ENCODE measurements around the gene CD99.

The CD99 gene

DNA sequence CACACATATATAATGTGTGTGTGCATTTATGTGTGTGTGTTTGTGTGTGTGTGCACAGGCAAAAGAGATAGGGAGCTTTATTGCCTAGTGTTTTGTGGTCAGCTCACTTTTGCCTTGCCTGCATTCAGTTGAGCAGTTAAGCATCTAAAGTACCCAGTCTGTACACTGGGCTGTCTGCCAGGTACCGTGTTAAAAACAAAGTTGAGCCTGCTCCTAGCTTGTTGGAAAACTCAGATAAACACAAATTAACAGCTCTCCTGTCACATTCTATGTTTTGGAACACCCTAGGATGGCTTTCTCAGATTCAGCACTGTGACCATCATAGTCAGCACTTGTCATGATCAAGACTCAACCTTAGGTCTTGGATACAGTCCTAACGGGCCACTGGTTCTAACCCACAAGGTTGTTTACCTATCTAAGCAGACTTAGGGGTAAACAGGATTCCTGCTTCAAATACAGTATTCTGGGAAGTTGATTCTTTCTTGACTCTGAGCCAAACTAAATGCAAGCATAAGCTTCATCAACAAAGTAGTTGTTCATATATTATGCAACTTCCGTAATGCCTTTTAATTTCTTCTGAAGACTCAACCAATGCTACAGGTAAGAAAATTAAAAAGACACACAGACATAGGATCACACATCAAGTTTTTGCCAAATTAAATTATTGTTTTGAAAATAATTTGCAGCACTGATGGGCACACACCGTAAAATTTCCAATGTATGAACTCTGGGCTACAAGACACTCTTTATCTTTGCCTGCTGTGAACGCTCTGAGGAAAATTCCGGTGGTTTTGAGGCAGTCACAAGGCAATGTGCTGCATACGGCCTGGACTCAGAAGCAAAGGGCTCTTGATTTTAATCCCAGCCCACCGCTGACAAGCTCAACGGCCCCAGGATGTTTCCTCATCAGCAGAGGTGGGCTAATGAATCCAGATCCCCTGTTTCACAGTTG, 11.3 kb upstream of the CD99 start:
- Histone ChIP-seq H3K36me3 (ENCODE audit: insufficient read depth, low read length) (no peaks in the 10 kb centered on the region), H3K27me3 (ENCODE audit: insufficient read depth, low read length) (no peaks in the 10 kb centered on the region), H3K4me1 (ENCODE audit: insufficient read depth, low read length, severe bottlenecking) (no peaks in the 10 kb centered on the region), H3K9ac (ENCODE audit: low read length) (no peak overlapping the region), H3K4me3 (ENCODE audit: low read depth, low read length, poor library complexity, severe bottlenecking) (no peak overlapping the region), H2AFZ (ENCODE audit: low read length) (no peak overlapping the region), H3K79me2 (ENCODE audit: insufficient read depth, low read length) (no peaks in the 10 kb centered on the region), H4K20me1 (ENCODE audit: insufficient read depth, low read length) (no peaks in the 10 kb centered on the region), H3K9me2 (ENCODE audit: low read depth, low read length) (no peaks in the 10 kb centered on the region), H3F3A (ENCODE audit: insufficient read depth, low read length) (no peaks in the 10 kb centered on the region), H3K4me2 (ENCODE audit: low read length) (no peak overlapping the region), H3K9me3 (ENCODE audit: low read length) (no peaks in the 10 kb centered on the region), H3K27ac (ENCODE audit: low read depth, low read length, poor library complexity, severe bottlenecking) (no peak overlapping the region)
- no peak for TF ChIP-seq EZH2 (IDR thresholded peaks at IDR 0.05; ENCODE audit: borderline replicate concordance, low read length)
- TF ChIP-seq, protein P1, sequence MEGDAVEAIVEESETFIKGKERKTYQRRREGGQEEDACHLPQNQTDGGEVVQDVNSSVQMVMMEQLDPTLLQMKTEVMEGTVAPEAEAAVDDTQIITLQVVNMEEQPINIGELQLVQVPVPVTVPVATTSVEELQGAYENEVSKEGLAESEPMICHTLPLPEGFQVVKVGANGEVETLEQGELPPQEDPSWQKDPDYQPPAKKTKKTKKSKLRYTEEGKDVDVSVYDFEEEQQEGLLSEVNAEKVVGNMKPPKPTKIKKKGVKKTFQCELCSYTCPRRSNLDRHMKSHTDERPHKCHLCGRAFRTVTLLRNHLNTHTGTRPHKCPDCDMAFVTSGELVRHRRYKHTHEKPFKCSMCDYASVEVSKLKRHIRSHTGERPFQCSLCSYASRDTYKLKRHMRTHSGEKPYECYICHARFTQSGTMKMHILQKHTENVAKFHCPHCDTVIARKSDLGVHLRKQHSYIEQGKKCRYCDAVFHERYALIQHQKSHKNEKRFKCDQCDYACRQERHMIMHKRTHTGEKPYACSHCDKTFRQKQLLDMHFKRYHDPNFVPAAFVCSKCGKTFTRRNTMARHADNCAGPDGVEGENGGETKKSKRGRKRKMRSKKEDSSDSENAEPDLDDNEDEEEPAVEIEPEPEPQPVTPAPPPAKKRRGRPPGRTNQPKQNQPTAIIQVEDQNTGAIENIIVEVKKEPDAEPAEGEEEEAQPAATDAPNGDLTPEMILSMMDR (IDR thresholded peaks at IDR 0.05; ENCODE audit: low read length), result no peak

DNA sequence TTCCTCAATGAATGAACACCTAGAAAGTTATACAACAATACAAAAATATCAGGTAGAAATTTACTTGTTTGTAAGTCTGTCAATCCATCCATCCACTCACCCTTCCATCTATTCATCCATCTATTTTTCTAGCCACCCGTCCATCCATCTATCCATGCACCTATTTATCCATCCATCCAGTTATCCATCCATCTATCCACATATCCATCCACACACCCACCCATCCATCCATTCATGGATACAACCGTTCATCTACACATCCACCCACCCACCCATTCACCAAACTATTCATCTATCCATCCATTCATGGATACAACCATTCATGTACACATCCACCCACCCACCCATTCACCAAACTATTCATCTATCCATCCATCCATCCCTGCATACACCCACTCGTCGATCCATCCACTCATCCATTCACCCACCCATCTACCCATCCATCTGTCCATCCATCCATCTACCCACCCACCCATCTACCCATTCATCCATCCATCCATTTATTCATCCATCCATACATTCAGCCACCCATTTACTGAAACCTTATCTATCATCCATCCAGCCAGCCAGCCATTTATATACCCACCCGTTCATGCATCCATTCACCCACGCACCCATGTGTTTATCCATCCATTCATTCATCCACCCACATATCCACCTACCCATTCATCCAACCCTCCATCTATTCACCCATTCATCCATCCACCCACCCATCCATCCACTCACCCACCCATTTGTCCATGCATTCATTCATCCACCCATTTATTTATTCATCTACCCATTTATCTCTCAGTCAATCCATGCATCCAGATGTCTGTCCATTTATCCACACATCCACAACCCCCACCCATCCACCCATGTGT, 10.4 kb upstream of the CD99 start:
- H3K79me2 ChIP-seq (ENCODE audit: insufficient read depth, low read length), result no peaks in the 10 kb centered on the region
- H3K27ac ChIP-seq (ENCODE audit: low read depth, low read length, poor library complexity, severe bottlenecking), result no peak overlapping the region
- no peaks in the 10 kb centered on the region for H3K36me3 ChIP-seq (ENCODE audit: insufficient read depth, low read length)
- no peak overlapping the region for H3K4me2 ChIP-seq (ENCODE audit: low read length)
- TF ChIP-seq, protein P1 (IDR thresholded peaks at IDR 0.05; ENCODE audit: low read length), result no peak
- TF ChIP-seq EZH2 (IDR thresholded peaks at IDR 0.05; ENCODE audit: borderline replicate concordance, low read length), result no peak
- H3K9me2 ChIP-seq (ENCODE audit: low read depth, low read length), result no peaks in the 10 kb centered on the region
- H3K27me3 ChIP-seq (ENCODE audit: insufficient read depth, low read length), result no peaks in the 10 kb centered on the region
- H2AFZ ChIP-seq (ENCODE audit: low read length), result no peak overlapping the region
- no peaks in the 10 kb centered on the region for H4K20me1 ChIP-seq (ENCODE audit: insufficient read depth, low read length)
- H3K9ac ChIP-seq (ENCODE audit: low read length), result no peak overlapping the region
- H3K4me1 ChIP-seq (ENCODE audit: insufficient read depth, low read length, severe bottlenecking), result no peaks in the 10 kb centered on the region
- H3K9me3 ChIP-seq (ENCODE audit: low read length), result no peaks in the 10 kb centered on the region
- H3K4me3 ChIP-seq (ENCODE audit: low read depth, low read length, poor library complexity, severe bottlenecking), result no peak overlapping the region
- no peaks in the 10 kb centered on the region for H3F3A ChIP-seq (ENCODE audit: insufficient read depth, low read length)

DNA sequence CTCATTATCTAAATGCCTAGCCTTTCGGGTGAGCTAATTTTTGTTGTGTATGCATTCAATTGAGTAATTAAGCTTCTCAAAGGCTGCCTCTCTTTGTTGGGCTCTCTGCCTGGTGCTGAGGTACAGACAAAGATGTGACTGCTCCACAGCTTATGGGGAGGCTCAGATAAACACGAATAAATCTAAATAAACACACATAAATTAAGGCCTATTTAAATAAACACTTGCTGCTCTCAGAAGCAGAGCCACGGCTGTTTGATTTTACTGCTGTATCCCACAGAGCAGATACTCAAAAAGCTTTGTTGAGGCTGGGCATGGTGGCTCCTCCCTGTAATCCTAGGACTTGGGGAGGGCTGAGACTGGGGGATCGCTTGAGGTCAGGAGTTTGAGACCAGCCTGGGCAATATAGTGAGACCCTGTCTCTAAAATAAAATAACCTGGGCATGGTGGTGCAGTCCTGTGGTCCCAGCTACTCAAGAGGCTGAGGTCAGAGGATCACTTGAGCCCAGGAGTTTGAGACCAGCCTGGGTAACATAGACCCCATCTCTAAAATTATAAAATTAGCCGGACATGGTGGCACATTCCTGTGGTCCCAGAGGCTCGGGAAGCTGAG, 8.4 kb upstream of the CD99 start:
- Histone ChIP-seq H2AFZ (ENCODE audit: low read length) (no peak overlapping the region), H3F3A (ENCODE audit: insufficient read depth, low read length) (no peaks in the 10 kb centered on the region), H3K36me3 (ENCODE audit: insufficient read depth, low read length) (no peaks in the 10 kb centered on the region), H3K79me2 (ENCODE audit: insufficient read depth, low read length) (no peaks in the 10 kb centered on the region), H3K27me3 (ENCODE audit: insufficient read depth, low read length) (no peaks in the 10 kb centered on the region), H4K20me1 (ENCODE audit: insufficient read depth, low read length) (no peaks in the 10 kb centered on the region), H3K9me3 (ENCODE audit: low read length) (no peaks in the 10 kb centered on the region), H3K27ac (ENCODE audit: low read depth, low read length, poor library complexity, severe bottlenecking) (no peak overlapping the region), H3K4me2 (ENCODE audit: low read length) (no peak overlapping the region), H3K9me2 (ENCODE audit: low read depth, low read length) (no peaks in the 10 kb centered on the region), H3K4me3 (ENCODE audit: low read depth, low read length, poor library complexity, severe bottlenecking) (no peak overlapping the region), H3K4me1 (ENCODE audit: insufficient read depth, low read length, severe bottlenecking) (no peaks in the 10 kb centered on the region), H3K9ac (ENCODE audit: low read length) (no peak overlapping the region)
- TF ChIP-seq, protein P1 (IDR thresholded peaks at IDR 0.05; ENCODE audit: low read length), result no peak
- TF ChIP-seq EZH2 (IDR thresholded peaks at IDR 0.05; ENCODE audit: borderline replicate concordance, low read length), result no peak
